Measurements from ENCODE around the gene TRIM10.
A peak's percentile ranks its signal among the peaks of the same experiment; 100 is the strongest.

TRIM10 gene

DNA sequence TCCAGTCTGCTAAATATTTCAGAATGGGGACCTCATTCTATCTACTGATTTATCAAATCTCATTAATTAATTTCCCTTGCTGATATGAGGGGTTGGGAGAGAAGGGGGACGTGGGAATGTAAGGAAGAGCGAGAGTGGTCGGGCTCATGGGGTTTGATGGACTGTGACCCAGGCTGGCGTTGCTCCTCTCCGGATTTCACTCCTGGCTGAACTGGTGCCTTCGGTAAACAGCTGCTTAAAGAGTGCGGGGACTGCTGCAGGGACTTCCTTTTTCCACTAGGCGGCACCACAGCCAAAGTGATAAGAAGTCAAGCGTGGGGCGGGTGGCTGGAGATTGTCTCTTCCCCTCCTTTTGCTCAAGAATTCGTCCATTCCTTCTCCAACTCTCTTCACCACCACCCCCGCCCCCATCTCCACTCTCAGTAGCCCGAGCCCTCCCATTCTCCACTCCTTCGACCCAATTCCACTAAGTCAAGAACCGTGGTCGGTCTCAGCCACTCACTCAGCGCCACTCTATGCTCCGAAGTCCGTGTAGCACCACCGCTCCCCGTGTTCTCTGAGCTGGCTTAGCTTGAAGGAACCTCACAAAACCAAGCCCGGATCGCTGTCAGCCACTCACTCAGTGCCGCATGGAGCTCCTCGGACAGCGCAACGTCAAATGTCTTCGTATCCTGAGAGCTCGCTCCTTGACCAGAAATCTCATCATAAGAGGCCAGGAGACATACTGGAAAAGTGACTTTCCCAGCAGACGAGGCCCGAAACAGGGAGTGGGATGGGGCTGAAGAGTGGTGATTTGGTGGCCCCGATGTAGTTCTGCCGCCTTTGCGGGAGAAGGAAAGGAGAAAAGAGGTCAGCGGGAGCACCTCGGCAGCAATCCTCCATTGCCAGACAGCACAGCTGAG, 57.8 kb downstream of the TRIM10 start:
- H3K4me3 ChIP-seq (ENCODE audit: control insufficient read depth, low read depth, low read length), result peak overlapping the region; percentile 47
- peak; percentile 90 for TF ChIP-seq CTCF (conservative IDR thresholded peaks at IDR 0.05; ENCODE audit: control insufficient read depth, insufficient read depth, low read depth, low read length)
- peak; percentile 85 for DNase-seq (ENCODE audit: low read depth)

DNA sequence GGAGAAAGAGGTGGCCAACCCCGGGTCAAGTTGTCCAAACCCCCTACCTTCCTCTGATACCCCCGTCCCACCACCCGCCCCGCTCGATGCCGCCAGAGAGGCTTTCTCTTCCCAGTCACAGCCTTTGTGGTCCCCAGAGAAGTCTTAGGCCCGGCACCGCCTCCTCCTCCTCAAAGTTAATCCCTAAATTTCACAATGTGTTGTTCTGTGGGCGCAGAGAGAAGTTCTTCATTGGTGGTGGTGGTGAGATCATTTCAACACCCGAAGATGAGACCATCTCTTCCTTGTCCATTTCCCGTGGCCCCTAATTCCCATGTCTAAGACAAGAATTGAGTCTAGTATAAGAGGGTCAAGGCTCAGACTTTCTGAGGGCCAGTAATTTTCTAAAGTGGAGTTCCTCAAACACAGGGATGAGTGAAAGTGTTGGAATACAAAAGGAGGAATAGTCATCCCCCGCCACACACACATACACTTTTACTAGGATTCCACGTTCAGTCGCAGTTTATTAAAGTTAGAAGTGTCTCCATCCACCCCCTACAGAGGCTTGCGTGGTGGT, 58.5 kb downstream of the TRIM10 start:
- peak overlapping the region; percentile 41 for H3K4me3 ChIP-seq (ENCODE audit: control insufficient read depth, low read depth, low read length)
- no peak for TF ChIP-seq CTCF (conservative IDR thresholded peaks at IDR 0.05; ENCODE audit: control insufficient read depth, insufficient read depth, low read depth, low read length)
- DNase-seq (ENCODE audit: low read depth), result peak; percentile 78

All from fibroblast of mammary gland (primary cell).